Right renal pelvis (tissue), 4 donors: ENCODE measurements around the gene RNF43. TPM values are rescaled to one million over a fixed set of nuclear protein-coding genes. Genes with fewer than 3 reads are reported as not detected.
A peak's percentile ranks its signal among the peaks of the same experiment; 100 is the strongest.

ENCODE experiments used
- DNase-seq, 4 donors: peaks; one replicate each; pipeline ENCODE4 v3.0.0-alpha.2; 2013; ENCODE audit warnings: low read depth in 4 of 4, low spot score in 3 of 4, missing footprints in 1 of 4
- polyA plus RNA-seq, 4 donors: library from polyadenylated mRNA; unstranded; fragments of 120-200 nt; gene quantifications; one replicate each; pipeline ENCODE4 v1.2.1, GENCODE V29; 2013; ENCODE audit not compliant: insufficient read length in 4 of 4

Gene RNF43
- polyA plus RNA-seq, 4 donors = 11.6 to 14.8 (median 13.6) TPM

GRCh38 chr17:58382872-58383242, 34.5 kb downstream of the RNF43 start:
- DNase-seq = no peak

- DNase-seq = no peak
Measured at GRCh38 chr17:58382108-58382871, 35.0 kb downstream of the RNF43 start.

GRCh38 chr17:58381124-58382035, 36.0 kb downstream of the RNF43 start:
- peak in 2 of 4 donors; percentile 20 to 37 for DNase-seq

GRCh38 chr17:58380207-58381123, 36.9 kb downstream of the RNF43 start:
- no peak for DNase-seq

GRCh38 chr17:58379511-58379824, 37.9 kb downstream of the RNF43 start:
- DNase-seq = no peak

GRCh38 chr17:58378733-58379510, 38.4 kb downstream of the RNF43 start:
- DNase-seq = no peak

GRCh38 chr17:58377661-58378060, 39.7 kb downstream of the RNF43 start:
- no peak for DNase-seq

GRCh38 chr17:58377093-58377601, 40.2 kb downstream of the RNF43 start:
- peak in 2 of 4 donors; percentile 38 to 61 for DNase-seq

- no peak for DNase-seq
Measured at GRCh38 chr17:58376472-58377000, 40.8 kb downstream of the RNF43 start.

- no peak for DNase-seq
Measured at GRCh38 chr17:58375811-58376210, 41.5 kb downstream of the RNF43 start.

GRCh38 chr17:58375256-58375655, 42.1 kb downstream of the RNF43 start:
- no peak for DNase-seq

GRCh38 chr17:58373923-58374322, 43.4 kb downstream of the RNF43 start:
- DNase-seq = no peak

GRCh38 chr17:58373003-58373402, 44.3 kb downstream of the RNF43 start:
- DNase-seq = no peak

GRCh38 chr17:58371300-58371950, 45.9 kb downstream of the RNF43 start:
- DNase-seq = no peak

- DNase-seq = no peak
Measured at GRCh38 chr17:58370716-58371115, 46.6 kb downstream of the RNF43 start.

- DNase-seq = no peak
Measured at GRCh38 chr17:58370309-58370708, 47.0 kb downstream of the RNF43 start.

GRCh38 chr17:58369214-58370031, 47.9 kb downstream of the RNF43 start:
- DNase-seq = no peak

GRCh38 chr17:58368860-58369213, 48.5 kb downstream of the RNF43 start:
- no peak for DNase-seq
